ENCODE data around the gene COBL. TPM values are rescaled to one million over a fixed set of nuclear protein-coding genes. Genes with fewer than 3 reads are reported as not detected.

COBL gene
- total and polyA plus RNA-seq, 10 of the 15 experiments (the other 5 are each of a cell fraction or from before 2014, with no cell fraction given) = 0.21 TPM; not detected in 9

GRCh38 chr7:51013218-51013786 is 303.3 kb downstream of the COBL start (continued):
- TF ChIP-seq PBX3 (IDR thresholded peaks at IDR 0.05; ENCODE audit: insufficient replicate concordance, low read depth, low read length) = no peak
- TF ChIP-seq IKZF1 (conservative IDR thresholded peaks at IDR 0.05) = no peak
- TF ChIP-seq ATF2 (IDR thresholded peaks at IDR 0.05; ENCODE audit: low read length) = no peak
- no peak for TF ChIP-seq RAD21 (IDR thresholded peaks at IDR 0.05; ENCODE audit: insufficient read depth, low read depth, low read length)
- no peak for TF ChIP-seq NKRF (conservative IDR thresholded peaks at IDR 0.05)

GRCh38 chr7:51012569-51013217 is 303.9 kb downstream of the COBL start:
- H3K4me3 ChIP-seq = no peak overlapping the region
- ChIA-PET SMC1A (ENCODE audit: uncharacterized antibody, unreplicated experiment) (no interaction called here), RAD21 (ENCODE audit: unreplicated experiment) (no interaction called here), CTCF (no interaction called here), POLR2A (no interaction called here)
- no peaks in the 10 kb centered on the region for H3K4me1 ChIP-seq (ENCODE audit: control insufficient read depth, insufficient read depth, low read length)
- H3K27me3 ChIP-seq (replicated peaks in 1 of 2; ENCODE audit: control insufficient read depth in 2 of 2, insufficient read depth in 2 of 2, low read length in 1 of 2) = no peaks in the 10 kb centered on the region
- H3K9ac ChIP-seq (ENCODE audit: control insufficient read depth, insufficient read depth, low read length) = no peak overlapping the region
- 12% methylated on average over 8 of the region's 8 CpGs for WGBS (ENCODE audit: insufficient coverage, insufficient replicate concordance, low lambda C conversion rate, missing lambda C conversion rate)
- no peak overlapping the region for H3K4me2 ChIP-seq (ENCODE audit: control insufficient read depth, insufficient read depth)
- FAIRE-seq (no peak), DNase-seq (ENCODE audit: low read depth, low spot score) (no peak), ATAC-seq (no peak)
- no peaks in the 10 kb centered on the region for H3K79me2 ChIP-seq (ENCODE audit: control insufficient read depth, insufficient read depth, low read length)
- H3K9me3 ChIP-seq (replicated peaks; ENCODE audit: control insufficient read depth, insufficient read depth, low read length) = no peaks in the 10 kb centered on the region; the same call in 2 of the 3 replicates
- H4K20me1 ChIP-seq (ENCODE audit: control insufficient read depth, insufficient read depth) = no peaks in the 10 kb centered on the region
- no peaks in the 10 kb centered on the region for H3K36me3 ChIP-seq (ENCODE audit: control insufficient read depth in 2 of 2, insufficient read depth in 2 of 2, low read length in 1 of 2)
- BruUV-seq (replicated peaks) = no TSS peak
- H2AFZ ChIP-seq (ENCODE audit: control insufficient read depth, low read depth, low read length) = no peak overlapping the region
- in situ Hi-C loops (cut with MboI) = no loop called here
- intact Hi-C loops (cut with micrococcal nuclease; ENCODE audit: unreplicated experiment) = no loop called here
- no peak overlapping the region for H3K27ac ChIP-seq (ENCODE audit: control insufficient read depth, insufficient read depth)
- TF ChIP-seq BMI1 (IDR thresholded peaks at IDR 0.05; ENCODE audit: borderline replicate concordance) (no peak), BACH1 (IDR thresholded peaks at IDR 0.05; ENCODE audit: borderline replicate concordance) (no peak), ATF7 (IDR thresholded peaks at IDR 0.05; ENCODE audit: low read depth) (no peak), NR2C2 (IDR thresholded peaks at IDR 0.05; ENCODE audit: borderline replicate concordance, control insufficient read depth, insufficient read length, low read depth) (no peak), ZBTB33 (IDR thresholded peaks at IDR 0.05) (no peak), STAT1 (conservative IDR thresholded peaks at IDR 0.05) (no peak), NFYA (IDR thresholded peaks at IDR 0.05; ENCODE audit: borderline replicate concordance, low read depth, low read length) (no peak), ZNF217 (IDR thresholded peaks at IDR 0.05) (no peak), RELB (IDR thresholded peaks at IDR 0.05; ENCODE audit: low read depth) (no peak)

Data from GM12878 (cell line).